Stimulated activated CD4-positive, alpha-beta T cell treated with anti-CD3 and anti-CD28 coated beads, Interleukin-4, amount 100 ng/mL, for 48 hours (primary cell): Measurements from ENCODE around the gene NTN4.
A peak's percentile ranks its signal among the peaks of the same experiment; 100 is the strongest.
"Not testable (repeated sequence)": the region's sequence is repeated elsewhere in the genome, so short reads cannot be mapped to it uniquely, and the experiment has no call there.

Experiments used
- DNase-seq, 2 donors: peaks; one replicate each; pipeline ENCODE4 v3.0.0-alpha.2; 2020; ENCODE audit warnings: low read depth in 2 of 2

NTN4 gene

DNA sequence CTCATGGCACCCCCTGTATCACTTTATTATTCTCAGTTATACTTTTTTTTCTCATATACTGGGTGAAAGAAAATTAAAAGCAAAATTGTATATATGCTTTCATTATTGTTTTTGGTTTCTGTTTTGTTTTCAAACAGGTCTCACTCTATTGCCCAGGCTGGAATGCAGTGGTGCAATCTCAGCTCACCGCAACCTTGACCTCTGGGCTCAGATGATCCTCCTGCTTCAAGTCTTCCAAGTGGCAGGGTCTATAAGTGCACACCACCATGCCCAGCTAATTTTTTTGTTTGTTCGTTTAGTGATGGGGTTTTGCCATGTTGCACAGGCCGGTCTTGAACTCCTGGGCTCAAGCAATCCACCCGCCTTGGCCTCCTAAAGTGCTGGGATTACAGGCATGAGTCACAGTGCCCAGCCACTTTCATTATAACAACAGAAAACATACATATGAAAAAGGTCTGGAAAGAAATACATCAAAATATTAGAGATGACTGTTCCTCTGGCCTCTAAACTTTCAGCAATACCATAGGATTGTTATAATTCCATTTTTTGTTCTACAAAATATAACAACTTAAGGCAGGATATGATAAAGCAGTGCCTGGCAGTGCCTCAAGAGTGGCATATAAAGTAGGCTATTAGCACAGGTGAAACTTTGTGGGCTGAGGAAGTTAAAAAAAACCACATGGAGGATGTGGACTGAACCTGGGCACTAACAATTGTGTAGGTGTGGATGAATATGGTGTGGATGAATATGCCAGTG, 5.8 kb upstream of the NTN4 start:
- no peak for DNase-seq

GRCh38 chr12:95790917-95791849, 619 bp upstream of the NTN4 start:
- DNase-seq: peak; percentile 2 to 5

- no peak for DNase-seq
Measured at GRCh38 chr12:95789126-95790032, 1.2 kb downstream of the NTN4 start.

DNA sequence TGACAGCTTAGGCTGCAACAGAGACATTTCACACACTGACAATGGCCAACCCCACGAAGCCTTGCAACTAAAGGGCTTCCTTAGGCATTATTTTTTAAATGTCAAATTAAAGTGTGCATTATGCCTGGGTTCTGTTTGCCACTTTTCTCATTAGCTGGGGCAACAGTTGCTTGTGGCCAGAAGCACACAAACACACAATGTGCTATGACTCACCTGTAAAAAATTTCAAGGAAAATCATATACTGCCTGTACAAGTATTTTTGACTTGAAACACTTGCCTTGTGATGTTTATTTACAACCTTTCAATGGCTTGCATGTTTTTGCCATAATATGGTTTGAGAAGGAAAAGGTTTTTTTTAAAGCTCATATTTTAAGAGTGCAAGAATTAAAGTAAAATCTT, 1.9 kb downstream of the NTN4 start:
- DNase-seq: no peak

GRCh38 chr12:95787274-95787818, 3.2 kb downstream of the NTN4 start:
- DNase-seq: no peak

DNA sequence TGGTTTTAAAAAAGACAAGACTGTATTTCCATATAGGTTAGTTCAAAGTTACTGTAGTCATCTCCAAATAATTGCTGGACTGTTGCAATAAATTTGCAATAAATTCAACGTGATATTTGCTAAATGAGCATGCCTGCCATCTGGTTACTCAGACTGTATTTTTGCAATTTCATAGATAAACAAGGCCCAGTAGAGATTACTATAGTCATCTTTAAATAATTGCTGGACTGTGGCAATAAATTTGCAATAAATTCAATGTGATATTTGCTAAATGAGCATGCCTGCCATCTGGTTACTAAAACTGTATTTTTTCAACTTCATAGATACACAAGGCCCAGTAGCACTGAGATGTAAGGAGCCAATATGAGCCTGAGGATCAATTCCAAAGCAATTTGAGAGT, 5.6 kb downstream of the NTN4 start:
- no peak for DNase-seq

DNA sequence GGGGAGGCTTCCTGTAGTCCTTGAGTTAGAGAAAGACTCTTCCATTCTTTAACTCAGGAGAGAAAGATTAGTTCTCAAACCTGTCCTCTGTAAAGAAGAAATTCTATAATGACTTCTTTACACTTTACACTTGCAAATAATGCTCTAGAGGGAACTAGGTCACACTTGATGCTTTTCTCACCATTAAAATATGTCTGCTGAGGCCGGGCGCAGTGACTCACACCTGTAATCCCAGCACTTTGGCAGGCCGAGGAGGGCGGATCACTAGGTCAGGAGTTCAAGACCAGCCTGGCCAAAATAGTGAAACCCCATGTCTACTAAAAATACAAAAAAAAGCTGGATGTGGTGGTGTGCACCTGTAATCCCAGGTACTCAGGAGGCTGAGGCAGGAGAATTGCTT, 6.3 kb downstream of the NTN4 start:
- DNase-seq: no peak

GRCh38 chr12:95775466-95775865, 15.1 kb downstream of the NTN4 start:
- DNase-seq: not testable (repeated sequence)

GRCh38 chr12:95774311-95775045, 16.1 kb downstream of the NTN4 start:
- DNase-seq: no peak

GRCh38 chr12:95773320-95773719, 17.2 kb downstream of the NTN4 start:
- DNase-seq: no peak

DNA sequence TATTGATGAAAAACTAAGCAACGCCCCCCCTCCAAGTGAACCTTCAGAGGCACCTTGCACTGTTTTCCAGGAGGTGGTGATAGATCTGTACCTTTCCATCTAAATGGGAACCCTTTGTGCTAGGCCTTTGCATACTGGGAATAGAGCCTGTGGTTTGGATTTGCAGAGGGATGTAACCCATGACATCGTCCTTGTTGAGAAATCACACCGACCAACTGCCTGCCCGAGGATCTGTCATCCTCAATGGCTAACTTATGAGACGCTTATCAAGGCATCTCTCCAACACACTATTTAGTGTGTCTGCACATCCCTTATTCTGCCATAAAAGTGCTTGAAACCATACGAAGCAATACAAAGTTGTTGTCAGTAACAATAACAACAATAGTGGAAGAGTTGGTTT, 22.9 kb downstream of the NTN4 start:
- DNase-seq: no peak

- no peak for DNase-seq
Measured at GRCh38 chr12:95766356-95767019, 24.1 kb downstream of the NTN4 start.

DNA sequence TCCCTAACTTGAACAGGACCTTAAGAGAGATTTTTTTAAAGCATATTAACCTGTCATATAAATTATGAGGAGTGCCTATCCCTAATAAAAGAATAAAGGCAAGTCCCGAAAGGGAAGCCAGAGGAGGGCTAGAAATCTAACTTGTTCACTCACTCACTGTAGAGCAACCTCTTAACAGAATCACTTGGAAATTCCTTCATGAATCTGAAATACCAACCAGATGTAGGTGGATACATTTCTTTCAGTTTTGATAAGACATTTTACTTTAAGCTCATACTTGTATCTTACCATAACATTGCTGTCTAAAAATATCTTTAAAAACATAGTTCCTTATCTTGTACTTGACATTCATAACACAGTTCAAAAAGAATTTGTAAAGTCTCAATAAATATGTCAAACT, 25.7 kb downstream of the NTN4 start:
- no peak for DNase-seq

DNA sequence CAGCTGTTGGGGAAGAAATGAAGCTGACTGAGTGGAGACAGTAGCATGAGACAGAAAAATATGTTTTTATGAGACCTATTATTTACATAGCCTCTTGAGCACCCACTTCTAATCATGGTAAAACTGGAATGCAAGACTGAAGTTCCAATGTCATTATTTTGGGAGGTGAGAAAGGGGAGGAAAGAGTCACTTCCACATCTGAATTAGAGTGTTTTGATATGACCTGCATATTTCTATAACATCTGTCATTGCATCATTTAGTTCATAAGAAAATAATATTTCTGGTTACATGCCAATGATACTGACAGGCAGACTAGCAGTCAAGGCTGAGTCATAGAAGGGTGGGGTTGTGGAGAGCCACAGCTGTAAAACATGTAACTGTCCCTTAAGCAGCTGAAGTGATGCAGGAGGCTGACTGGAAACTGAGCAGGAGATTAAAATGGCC, 26.7 kb downstream of the NTN4 start:
- peak in 1 of 2 donors; percentile 1 for DNase-seq

DNA sequence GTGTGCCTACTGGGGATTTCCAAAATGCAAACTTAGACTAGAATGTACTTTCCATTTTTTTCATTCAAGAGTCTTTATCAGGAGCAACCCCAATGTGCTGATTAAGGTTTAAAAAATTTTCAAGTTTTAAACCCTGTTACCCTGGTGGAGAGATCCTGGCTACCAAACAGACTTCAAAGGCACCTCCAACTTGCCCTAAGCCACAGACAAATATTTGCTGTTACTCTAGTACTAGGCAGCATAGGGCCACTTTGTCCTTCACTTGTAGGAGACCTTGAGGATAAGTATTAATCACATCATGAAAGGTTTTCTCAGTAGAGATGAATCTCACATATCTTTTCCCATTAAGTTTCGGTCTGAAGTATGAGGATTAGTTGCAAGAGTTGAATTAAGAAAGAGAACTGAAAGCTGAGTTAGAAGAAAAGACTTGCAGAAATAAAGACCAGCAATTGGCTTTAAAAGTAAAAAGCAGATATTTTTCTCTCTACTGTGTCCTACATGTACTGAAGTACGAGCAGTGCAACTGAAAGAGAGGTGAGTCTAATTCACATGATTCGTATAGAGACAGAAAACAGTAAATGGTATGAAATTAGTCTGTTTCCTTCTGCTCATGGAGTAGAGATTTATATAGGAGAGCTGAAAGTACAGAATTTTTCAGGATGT, 28.3 kb downstream of the NTN4 start:
- no peak for DNase-seq

- DNase-seq: no peak
Measured at GRCh38 chr12:95760371-95760770, 30.2 kb downstream of the NTN4 start.

GRCh38 chr12:95759718-95760117, 30.8 kb downstream of the NTN4 start:
- DNase-seq: no peak

DNA sequence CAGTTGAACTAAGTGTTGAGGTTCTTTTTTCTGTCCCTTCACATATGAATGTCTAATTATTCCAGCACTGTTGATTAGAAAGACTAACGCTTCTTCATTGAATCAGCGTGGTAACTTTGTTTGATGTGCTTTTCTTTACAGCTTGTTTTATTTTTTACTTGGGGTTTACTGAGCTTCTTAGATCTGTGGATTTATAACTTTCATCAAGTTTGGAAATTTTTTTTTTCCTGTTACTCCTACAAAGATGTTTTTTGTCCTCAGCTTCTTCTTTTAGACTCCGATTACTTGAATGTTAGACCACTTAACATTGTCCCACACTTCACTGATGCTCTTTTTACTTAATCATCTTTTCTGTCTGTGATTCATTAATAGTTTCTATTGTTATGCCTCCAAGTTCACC, 31.5 kb downstream of the NTN4 start:
- no peak for DNase-seq

DNA sequence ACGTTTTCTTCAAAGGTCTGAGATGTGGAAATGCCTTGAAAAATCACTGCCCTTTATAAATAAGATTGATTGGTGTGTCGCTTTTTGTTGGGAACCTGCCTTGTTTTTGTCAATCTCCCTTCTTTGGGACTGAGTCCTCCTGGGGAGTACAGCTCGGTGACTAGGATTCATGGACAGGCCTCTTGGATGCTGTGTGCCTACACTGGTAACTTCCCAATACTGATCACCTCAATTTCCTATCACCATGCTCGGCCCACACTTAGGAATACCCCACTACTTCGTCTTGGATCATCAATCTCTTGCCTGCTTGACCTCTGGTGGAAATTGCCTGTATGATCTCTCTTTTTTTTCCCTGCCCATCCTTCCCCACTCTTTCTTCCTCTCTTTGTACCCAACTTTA, 34.2 kb downstream of the NTN4 start:
- DNase-seq: no peak
